ENCODE data around the gene MAPKBP1. TPM values are rescaled to one million over a fixed set of nuclear protein-coding genes. Genes with fewer than 3 reads are reported as not detected.

MAPKBP1 gene
- total and polyA plus RNA-seq, 9 of the 15 experiments (the other 6 are each of a cell fraction or from before 2014, with no cell fraction given), result 0.15 to 9.5 (median 4.5) TPM

GRCh38 chr15:41774882-41775417 is 666 bp downstream of the MAPKBP1 start (continued):
- TF ChIP-seq HNRNPLL (IDR thresholded peaks at IDR 0.05; ENCODE audit: low read depth, low read length, poor library complexity, severe bottlenecking) (no peak), ZNF766 (CRISPR knock-in tag; conservative IDR thresholded peaks at IDR 0.05) (0 out of 2 replicates have a peak, but pooled peaks have one; percentile 43), ZNF398 (CRISPR knock-in tag; IDR thresholded peaks at IDR 0.05) (no peak), ARHGAP35 (IDR thresholded peaks at IDR 0.05; ENCODE audit: partially characterized antibody) (no peak), FOSL1 (tag; conservative IDR thresholded peaks at IDR 0.05) (no peak), POLR2AphosphoS2 (IDR thresholded peaks at IDR 0.05; ENCODE audit: low read length) (no peak), MEF2D (tag; conservative IDR thresholded peaks at IDR 0.05; ENCODE audit: low read depth) (no peak)

GRCh38 chr15:41775651-41776050 is 1.4 kb downstream of the MAPKBP1 start:
- POLR2A ChIA-PET, result interaction anchor here (1.9 kb wide), 2 partner anchors 11 to 14 kb away, joined by 7 read pairs; no protein-coding TSS in a partner anchor
- no TSS peak for BruUV-seq (replicated peaks)
- intact Hi-C loops (cut with micrococcal nuclease) (no loop called here), in situ Hi-C loops (cut with MboI) (no loop called here)
- H3K9ac ChIP-seq (ENCODE audit: insufficient read depth in 1 of 2, low read depth in 2 of 2, low read length in 2 of 2), result no peak overlapping the region
- H3K9me3 ChIP-seq (replicated peaks; ENCODE audit: control insufficient read depth, insufficient read depth, low read depth, low read length), result no peaks in the 10 kb centered on the region
- no peak overlapping the region for H3K4me3 ChIP-seq
- ATAC-seq (no peak), DNase-seq (ENCODE audit: extremely low read depth in 1 of 4, low spot score in 3 of 4) (peak in 1 of 4 experiments; percentile 44), FAIRE-seq (peak; percentile 59)
- H3K27me3 ChIP-seq (ENCODE audit: control insufficient read depth in 2 of 2, insufficient read depth in 2 of 2, low read length in 2 of 2), result no peaks in the 10 kb centered on the region; a peak in 1 of 5 replicates
- no peaks in the 10 kb centered on the region; the same call in 1 of the 2 replicates for H4K20me1 ChIP-seq (replicated peaks; ENCODE audit: control insufficient read depth, insufficient read depth, low read length)
- peaks cover 5% of the 10 kb centered on the region; the same call in 1 of the 3 replicates for H3K36me3 ChIP-seq (ENCODE audit: control insufficient read depth, insufficient read depth, low read length)
- CTCF ChIA-PET (ENCODE audit: low intra/inter-chr PET ratio), result interaction anchor here (5.6 kb wide), 1 partner anchor 36 kb away, joined by 98 read pairs; no protein-coding TSS in a partner anchor
- peaks cover 12 to 31% of the 10 kb centered on the region in 2 experiments for H3K4me1 ChIP-seq (replicated peaks in 1 of 2; ENCODE audit: control insufficient read depth in 2 of 2, insufficient read depth in 2 of 2, low read length in 2 of 2)
- TF ChIP-seq ZNF274 (IDR thresholded peaks at IDR 0.05; ENCODE audit: borderline replicate concordance, low read depth, low read length) (no peak), HNRNPLL (IDR thresholded peaks at IDR 0.05; ENCODE audit: low read depth, low read length, poor library complexity, severe bottlenecking) (no peak), SAP30 (IDR thresholded peaks at IDR 0.05; ENCODE audit: borderline replicate concordance, insufficient read depth, low read depth, low read length, poor library complexity, severe bottlenecking) (no peak), ATF4 (CRISPR knock-in tag; IDR thresholded peaks at IDR 0.05) (no peak), CBFA2T3 (IDR thresholded peaks at IDR 0.05) (peak; percentile 25; the same call in 1 of the 2 replicates), BRD9 (IDR thresholded peaks at IDR 0.05; ENCODE audit: low read depth, partially characterized antibody) (no peak), RCOR1 (IDR thresholded peaks at IDR 0.05; ENCODE audit: borderline replicate concordance in 1 of 2, low read depth in 2 of 2, low read length in 2 of 2) (0 out of 4 replicates have a peak, but pooled peaks of 1 of the 2 experiments have one; percentile 13), MEIS2 (IDR thresholded peaks at IDR 0.05; ENCODE audit: partially characterized antibody) (peak; percentile 70)
- no peaks in the 10 kb centered on the region for H3K9me1 ChIP-seq (ENCODE audit: control insufficient read depth, insufficient read depth, low read length)
- H2AFZ ChIP-seq (ENCODE audit: low read depth, low read length), result no peak overlapping the region
- WGBS (ENCODE audit: insufficient coverage, low coverage, missing lambda C conversion rate), result 44% methylated on average over 2 of the region's 2 CpGs
- H3K27ac ChIP-seq (ENCODE audit: extremely low read depth, low read depth, low read length), result no peak overlapping the region
- peak overlapping the region; percentile 80; the same call in 1 of the 2 replicates for H3K4me2 ChIP-seq (ENCODE audit: insufficient read depth, low read length)
- peaks cover 9% of the 10 kb centered on the region for H3K79me2 ChIP-seq (ENCODE audit: control insufficient read depth, insufficient read depth, low read length)

Measured in K562 (cell line).